CD1c-positive myeloid dendritic cell (primary cell): ENCODE results near the gene SERPINE1.
A peak's percentile ranks its signal among the peaks of the same experiment; 100 is the strongest.
"Not testable (repeated sequence)": the region's sequence is repeated elsewhere in the genome, so short reads cannot be mapped to it uniquely, and the experiment has no call there.

ENCODE experiments used
- DNase-seq: peaks from one replicate; pipeline ENCODE4 v3.0.0-alpha.2; 2016; ENCODE audit errors: extremely low spot score

Gene SERPINE1

GRCh38 chr7:101122933-101123702 is 3.8 kb upstream of the SERPINE1 start:
- DNase-seq = no peak

GRCh38 chr7:101123703-101124068 is 3.2 kb upstream of the SERPINE1 start:
- no peak for DNase-seq

GRCh38 chr7:101124376-101125056 is 2.4 kb upstream of the SERPINE1 start:
- peak; percentile 66 for DNase-seq

- DNase-seq = peak; percentile 70
Observed at GRCh38 chr7:101125989-101126650, 784 bp upstream of the SERPINE1 start.

GRCh38 chr7:101127460-101128039 is 646 bp downstream of the SERPINE1 start:
- no peak for DNase-seq

GRCh38 chr7:101128040-101128834 is 1.3 kb downstream of the SERPINE1 start:
- no peak for DNase-seq

- DNase-seq = no peak
Observed at GRCh38 chr7:101129603-101130117, 2.8 kb downstream of the SERPINE1 start.

- DNase-seq = not testable (repeated sequence)
Observed at GRCh38 chr7:101132626-101133600, 6.0 kb downstream of the SERPINE1 start.

- peak; percentile 53 for DNase-seq
Observed at GRCh38 chr7:101133621-101134398, 6.9 kb downstream of the SERPINE1 start.

- DNase-seq = peak; percentile 80
Observed at GRCh38 chr7:101134399-101134980, 7.6 kb downstream of the SERPINE1 start.

- DNase-seq = no peak
Observed at GRCh38 chr7:101137651-101138212, 10.8 kb downstream of the SERPINE1 start.

GRCh38 chr7:101138213-101138870 is 11.4 kb downstream of the SERPINE1 start:
- DNase-seq = peak; percentile 95

GRCh38 chr7:101140339-101140699 is 13.4 kb downstream of the SERPINE1 start:
- no peak for DNase-seq

GRCh38 chr7:101140746-101141382 is 14.0 kb downstream of the SERPINE1 start:
- DNase-seq = no peak

GRCh38 chr7:101151908-101152651 is 25.2 kb downstream of the SERPINE1 start:
- no peak for DNase-seq

GRCh38 chr7:101153969-101154692 is 27.2 kb downstream of the SERPINE1 start, which contains the start of gene AP1S1:
Gene AP1S1, plus strand, starts transcription at chr7:101154476. Its CDS starts 39 bp downstream, at chr7:101154515.
- DNase-seq = peak; percentile 96
